Progenitor cell of endocrine pancreas (in vitro differentiated cells): Measurements from ENCODE around the gene APOBEC3F. TPM values are rescaled to one million over a fixed set of nuclear protein-coding genes. Genes with fewer than 3 reads are reported as not detected.
"Not testable (repeated sequence)": the region's sequence is repeated elsewhere in the genome, so short reads cannot be mapped to it uniquely, and the experiment has no call there.

Source experiments
- DNase-seq: peaks from one replicate; pipeline ENCODE4 v3.0.0; 2021; ENCODE audit warnings: low spot score; ENCODE audit not compliant: unreplicated experiment
- H3K27ac Mint-ChIP-seq: 2 replicates; pipeline ENCODE4 v1.8.0; 2021; ENCODE audit warnings: mild to moderate bottlenecking, moderate library complexity, mixed read lengths
- H3K27me3 Mint-ChIP-seq: 2 replicates; pipeline ENCODE4 v1.8.0; 2021; ENCODE audit warnings: mixed read lengths
- H3K36me3 Mint-ChIP-seq: 2 replicates; pipeline ENCODE4 v1.8.0; 2022; ENCODE audit warnings: mixed read lengths; ENCODE audit not compliant: insufficient read depth
- H3K4me1 Mint-ChIP-seq: 2 replicates; pipeline ENCODE4 v1.8.0; 2021; ENCODE audit warnings: low read depth, mixed read lengths
- H3K4me3 Mint-ChIP-seq: 2 replicates; pipeline ENCODE4 v1.8.0; 2021; ENCODE audit warnings: low read depth, mild to moderate bottlenecking, moderate library complexity, mixed read lengths
- H3K9me3 Mint-ChIP-seq: 2 replicates; pipeline ENCODE4 v1.8.0; 2021; ENCODE audit warnings: low read depth, mixed read lengths
- total RNA-seq: library from RNA; stranded (reverse); gene quantifications from 2 replicates; pipeline ENCODE4 v1.2.1, GENCODE V29; 2021
- TF ChIP-seq, protein P1 (sequence below): fragments of 200-600 bp; sonication (generic); IDR thresholded peaks from one replicate; pipeline ENCODE4 v1.5.0; 2021; ENCODE audit warnings: antibody characterized with exemption, mild to moderate bottlenecking; ENCODE audit not compliant: unreplicated experiment

APOBEC3F gene
- total RNA-seq, 1 donor from 2014 or later = 23.6 TPM

DNA sequence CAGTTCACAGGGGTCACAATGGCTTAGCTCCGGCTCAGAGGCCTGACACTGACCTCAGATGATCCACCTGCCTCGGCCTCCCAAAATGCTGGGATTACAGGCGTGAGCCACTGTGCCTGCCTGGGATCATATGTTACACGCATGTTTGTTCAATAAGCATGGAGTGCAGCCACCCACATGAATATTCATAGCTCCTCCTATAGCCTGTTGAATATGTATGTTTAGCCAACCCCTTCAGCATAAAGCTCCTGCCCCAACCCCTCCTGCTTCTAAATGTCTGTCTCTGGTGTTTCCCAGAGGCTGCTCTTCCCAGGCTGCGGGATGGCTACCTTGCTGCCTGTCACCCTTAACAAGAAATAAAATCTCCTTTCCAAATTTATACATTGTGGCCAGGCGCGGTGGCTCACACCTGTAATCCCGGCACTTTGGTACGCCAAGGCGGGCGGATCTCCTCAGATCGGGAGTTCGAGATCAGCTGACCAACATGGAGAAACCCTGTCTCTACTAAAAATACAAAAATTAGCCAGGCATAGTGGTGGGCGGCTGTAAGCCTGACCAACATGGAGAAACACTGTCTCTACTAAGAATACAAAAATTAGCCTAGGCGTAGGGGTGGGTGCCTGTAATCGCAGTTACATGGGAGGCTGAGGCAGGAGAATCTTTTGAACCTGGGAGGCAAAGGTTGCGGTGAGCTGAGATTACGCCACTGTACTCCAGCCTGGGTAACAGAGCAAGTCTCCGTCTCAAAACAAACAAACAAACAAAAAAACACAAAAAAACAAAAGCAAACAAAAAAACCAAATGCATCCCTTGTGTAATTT lies 1.1 kb upstream of the APOBEC3F start:
- H3K36me3 Mint-ChIP-seq = peaks cover 2% of the 10 kb centered on the region
- TF ChIP-seq, protein P1, sequence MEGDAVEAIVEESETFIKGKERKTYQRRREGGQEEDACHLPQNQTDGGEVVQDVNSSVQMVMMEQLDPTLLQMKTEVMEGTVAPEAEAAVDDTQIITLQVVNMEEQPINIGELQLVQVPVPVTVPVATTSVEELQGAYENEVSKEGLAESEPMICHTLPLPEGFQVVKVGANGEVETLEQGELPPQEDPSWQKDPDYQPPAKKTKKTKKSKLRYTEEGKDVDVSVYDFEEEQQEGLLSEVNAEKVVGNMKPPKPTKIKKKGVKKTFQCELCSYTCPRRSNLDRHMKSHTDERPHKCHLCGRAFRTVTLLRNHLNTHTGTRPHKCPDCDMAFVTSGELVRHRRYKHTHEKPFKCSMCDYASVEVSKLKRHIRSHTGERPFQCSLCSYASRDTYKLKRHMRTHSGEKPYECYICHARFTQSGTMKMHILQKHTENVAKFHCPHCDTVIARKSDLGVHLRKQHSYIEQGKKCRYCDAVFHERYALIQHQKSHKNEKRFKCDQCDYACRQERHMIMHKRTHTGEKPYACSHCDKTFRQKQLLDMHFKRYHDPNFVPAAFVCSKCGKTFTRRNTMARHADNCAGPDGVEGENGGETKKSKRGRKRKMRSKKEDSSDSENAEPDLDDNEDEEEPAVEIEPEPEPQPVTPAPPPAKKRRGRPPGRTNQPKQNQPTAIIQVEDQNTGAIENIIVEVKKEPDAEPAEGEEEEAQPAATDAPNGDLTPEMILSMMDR = no peak
- H3K27me3 Mint-ChIP-seq = no peaks in the 10 kb centered on the region
- peak overlapping the region; percentile 96 for H3K27ac Mint-ChIP-seq
- peaks cover 38% of the 10 kb centered on the region for H3K4me1 Mint-ChIP-seq
- H3K4me3 Mint-ChIP-seq = peak overlapping the region; percentile 69
- DNase-seq = no peak
- no peaks in the 10 kb centered on the region for H3K9me3 Mint-ChIP-seq

DNA sequence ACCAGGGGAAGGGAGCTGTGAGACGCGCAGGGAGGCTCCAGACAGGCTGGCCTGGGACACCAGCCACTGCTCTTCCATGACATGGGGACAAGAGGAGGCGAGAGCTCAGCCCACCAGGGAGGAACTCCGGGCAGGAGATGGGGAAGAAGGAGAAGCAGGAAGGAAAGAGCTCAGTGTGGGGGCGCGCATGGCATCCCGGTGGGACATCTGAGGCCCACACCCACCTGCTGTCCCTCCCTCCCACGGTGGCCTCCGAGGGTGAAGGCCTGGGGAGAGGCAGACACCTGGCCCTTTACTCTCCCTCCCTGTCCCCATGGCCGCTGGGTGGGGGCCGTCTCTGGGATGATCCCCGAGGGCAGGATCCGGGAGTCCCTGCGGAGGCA lies 518 bp upstream of the APOBEC3F start:
- H3K27me3 Mint-ChIP-seq, H3K36me3 Mint-ChIP-seq, H3K9me3 Mint-ChIP-seq, DNase-seq: not testable (repeated sequence)
- H3K4me3 Mint-ChIP-seq = peak overlapping the region; percentile 69
- peak overlapping the region; percentile 96 for H3K27ac Mint-ChIP-seq
- H3K4me1 Mint-ChIP-seq = peaks cover 38% of the 10 kb centered on the region

DNA sequence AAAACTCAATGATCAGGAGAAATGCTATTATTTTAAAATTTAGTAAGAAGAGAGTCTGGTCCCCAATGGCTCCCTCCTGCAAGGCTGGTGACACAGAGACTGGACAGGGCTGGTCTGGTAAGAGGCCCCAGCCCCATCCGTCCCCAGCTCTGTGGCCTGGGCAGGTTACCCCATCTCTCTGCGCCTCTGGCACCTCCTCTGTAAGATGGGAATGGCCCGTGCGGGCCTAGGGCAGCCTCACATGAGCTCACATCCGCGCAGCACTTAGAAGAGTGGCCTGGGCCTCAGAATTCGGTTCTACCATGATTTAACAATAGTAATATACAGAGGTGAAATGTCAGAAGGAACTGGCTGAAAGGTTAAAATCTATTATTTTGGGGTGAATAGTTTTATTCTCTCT lies 1.2 kb downstream of the APOBEC3F start:
- TF ChIP-seq, protein P1 = no peak
- Mint-ChIP-seq H3K27ac (peak overlapping the region; percentile 69), H3K4me1 (peaks cover 35% of the 10 kb centered on the region), H3K9me3 (no peaks in the 10 kb centered on the region), H3K36me3 (peaks cover 12% of the 10 kb centered on the region), H3K27me3 (no peaks in the 10 kb centered on the region), H3K4me3 (peak overlapping the region; percentile 29)
- DNase-seq = no peak

DNA sequence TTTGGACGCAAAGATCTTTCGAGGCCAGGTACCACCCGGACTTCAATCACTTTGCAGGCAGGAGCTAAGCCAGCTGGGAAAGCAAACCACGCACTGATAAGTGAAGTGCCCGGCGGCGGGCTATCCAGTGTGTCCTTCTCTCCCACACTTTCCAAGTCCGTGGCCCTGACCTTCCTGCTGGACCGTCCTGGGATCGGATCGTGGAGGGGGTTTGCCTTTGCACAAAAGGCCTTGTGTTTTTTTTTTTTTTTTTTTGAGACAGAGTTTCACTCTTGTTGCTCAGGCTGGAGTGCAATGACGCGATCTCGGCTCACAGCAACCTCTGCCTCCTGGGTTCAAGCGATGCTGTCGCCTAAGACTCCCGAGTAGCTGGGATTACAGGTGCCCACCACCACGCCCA lies 2.4 kb downstream of the APOBEC3F start:
- H3K36me3 Mint-ChIP-seq = peaks cover 12% of the 10 kb centered on the region
- not testable (repeated sequence) for H3K9me3 Mint-ChIP-seq, H3K27ac Mint-ChIP-seq, H3K27me3 Mint-ChIP-seq, H3K4me3 Mint-ChIP-seq, DNase-seq
- peaks cover 30% of the 10 kb centered on the region for H3K4me1 Mint-ChIP-seq

DNA sequence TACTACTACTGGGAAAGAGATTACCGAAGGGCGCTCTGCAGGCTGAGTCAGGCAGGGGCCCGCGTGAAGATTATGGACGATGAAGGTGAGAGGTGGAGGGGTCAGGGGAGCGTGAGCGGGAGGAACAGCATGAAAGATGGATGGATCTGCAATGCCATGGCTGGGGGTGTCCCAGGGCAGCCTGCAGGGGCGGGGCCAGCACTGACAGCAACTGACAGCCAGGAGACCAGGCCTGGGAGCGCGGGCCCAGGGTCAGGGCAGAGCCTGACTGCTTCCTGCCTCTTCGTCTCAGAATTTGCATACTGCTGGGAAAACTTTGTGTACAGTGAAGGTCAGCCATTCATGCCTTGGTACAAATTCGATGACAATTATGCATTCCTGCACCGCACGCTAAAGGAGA lies 4.5 kb downstream of the APOBEC3F start:
- H3K36me3 Mint-ChIP-seq = peaks cover 12% of the 10 kb centered on the region
- not testable (repeated sequence) for H3K27ac Mint-ChIP-seq, H3K9me3 Mint-ChIP-seq, H3K27me3 Mint-ChIP-seq, H3K4me3 Mint-ChIP-seq, DNase-seq
- peaks cover 11% of the 10 kb centered on the region for H3K4me1 Mint-ChIP-seq

DNA sequence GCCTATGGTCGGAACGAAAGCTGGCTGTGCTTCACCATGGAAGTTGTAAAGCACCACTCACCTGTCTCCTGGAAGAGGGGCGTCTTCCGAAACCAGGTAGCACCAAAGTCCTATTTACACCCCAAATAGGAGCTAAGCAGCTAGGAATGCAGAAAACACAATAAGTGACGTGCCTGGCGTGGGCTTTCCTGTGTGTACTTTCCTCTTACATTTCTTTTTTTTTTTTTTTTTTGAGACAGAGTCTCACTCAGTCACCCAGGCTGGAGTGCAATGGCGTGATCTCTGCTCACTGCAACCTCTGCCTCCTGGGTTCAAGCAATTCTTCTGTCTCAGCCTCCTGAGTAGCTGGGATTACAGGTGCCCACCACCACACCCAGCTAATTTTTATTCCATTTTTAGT lies 8.8 kb downstream of the APOBEC3F start:
- not testable (repeated sequence) for H3K4me3 Mint-ChIP-seq, H3K9me3 Mint-ChIP-seq, H3K36me3 Mint-ChIP-seq, DNase-seq, H3K4me1 Mint-ChIP-seq, H3K27me3 Mint-ChIP-seq
- peak overlapping the region; percentile 71 for H3K27ac Mint-ChIP-seq

DNA sequence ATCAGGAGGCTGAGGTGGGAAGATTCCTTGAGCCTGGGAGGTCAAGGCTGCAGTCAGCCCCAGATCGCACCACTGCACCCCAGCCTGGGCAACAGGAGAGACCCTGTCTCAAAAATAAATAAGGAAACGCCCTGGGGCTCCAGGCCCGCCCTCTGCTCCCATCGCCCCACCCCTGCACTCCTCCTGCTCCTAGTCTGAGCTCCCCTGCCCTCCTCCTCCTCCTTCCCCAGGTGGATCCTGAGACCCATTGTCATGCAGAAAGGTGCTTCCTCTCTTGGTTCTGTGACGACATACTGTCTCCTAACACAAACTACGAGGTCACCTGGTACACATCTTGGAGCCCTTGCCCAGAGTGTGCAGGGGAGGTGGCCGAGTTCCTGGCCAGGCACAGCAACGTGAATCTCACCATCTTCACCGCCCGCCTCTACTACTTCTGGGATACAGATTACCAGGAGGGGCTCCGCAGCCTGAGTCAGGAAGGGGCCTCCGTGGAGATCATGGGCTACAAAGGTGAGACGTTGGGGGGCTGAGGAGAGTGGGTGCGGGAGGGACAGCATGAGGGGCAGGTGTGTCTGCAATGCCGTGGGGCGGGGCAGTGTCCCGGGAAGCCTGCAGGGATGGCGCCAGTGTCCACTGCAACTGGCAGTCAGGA lies 11.3 kb downstream of the APOBEC3F start:
- not testable (repeated sequence) for H3K27ac Mint-ChIP-seq, H3K4me3 Mint-ChIP-seq, DNase-seq, H3K9me3 Mint-ChIP-seq, H3K4me1 Mint-ChIP-seq, H3K36me3 Mint-ChIP-seq, H3K27me3 Mint-ChIP-seq

DNA sequence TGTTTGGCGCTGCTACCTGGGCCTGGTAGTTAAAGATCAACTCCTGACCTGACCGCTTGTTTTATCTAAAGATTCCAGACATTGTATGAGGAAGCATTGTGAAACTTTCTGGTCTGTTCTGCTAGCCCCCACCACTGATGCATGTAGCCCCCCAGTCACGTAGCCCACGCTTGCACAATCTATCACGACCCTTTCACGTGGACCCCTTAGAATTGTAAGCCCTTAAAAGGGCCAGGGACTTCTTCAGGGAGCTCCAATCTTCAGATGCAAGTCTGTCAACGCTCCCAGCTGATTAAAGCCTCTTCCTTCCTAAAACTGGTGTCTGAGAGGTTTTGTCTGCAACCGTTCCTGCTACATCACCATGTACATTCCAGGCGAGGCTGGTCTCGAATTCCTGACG lies 15.0 kb downstream of the APOBEC3F start:
- no peak overlapping the region for H3K27ac Mint-ChIP-seq
- H3K4me3 Mint-ChIP-seq = no peak overlapping the region
- H3K27me3 Mint-ChIP-seq = no peaks in the 10 kb centered on the region
- H3K4me1 Mint-ChIP-seq = no peaks in the 10 kb centered on the region
- no peaks in the 10 kb centered on the region for H3K36me3 Mint-ChIP-seq
- TF ChIP-seq, protein P1 = no peak
- DNase-seq = no peak
- no peaks in the 10 kb centered on the region for H3K9me3 Mint-ChIP-seq

DNA sequence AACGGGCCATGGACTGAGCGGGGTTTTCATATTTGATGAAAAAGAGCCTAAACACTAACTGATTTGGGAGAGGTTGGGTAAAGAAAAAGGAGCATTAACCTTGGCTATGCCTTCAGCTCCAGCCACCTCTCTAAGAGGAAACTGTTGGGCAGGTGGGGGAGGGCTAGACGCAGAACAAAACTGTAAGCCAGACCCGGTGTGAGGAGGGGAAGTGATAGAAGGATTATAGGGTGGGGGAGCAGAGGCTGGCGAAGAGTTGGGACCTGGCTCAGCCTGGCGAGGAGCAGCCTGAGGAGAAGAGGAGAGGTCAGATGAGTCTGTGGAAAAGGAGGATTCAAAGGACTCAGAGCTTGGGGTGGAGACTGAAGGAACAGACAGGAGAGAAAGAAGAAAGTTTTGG lies 20.6 kb downstream of the APOBEC3F start:
- H3K36me3 Mint-ChIP-seq, DNase-seq, H3K27me3 Mint-ChIP-seq, H3K4me3 Mint-ChIP-seq, H3K9me3 Mint-ChIP-seq, H3K27ac Mint-ChIP-seq, H3K4me1 Mint-ChIP-seq: not testable (repeated sequence)

DNA sequence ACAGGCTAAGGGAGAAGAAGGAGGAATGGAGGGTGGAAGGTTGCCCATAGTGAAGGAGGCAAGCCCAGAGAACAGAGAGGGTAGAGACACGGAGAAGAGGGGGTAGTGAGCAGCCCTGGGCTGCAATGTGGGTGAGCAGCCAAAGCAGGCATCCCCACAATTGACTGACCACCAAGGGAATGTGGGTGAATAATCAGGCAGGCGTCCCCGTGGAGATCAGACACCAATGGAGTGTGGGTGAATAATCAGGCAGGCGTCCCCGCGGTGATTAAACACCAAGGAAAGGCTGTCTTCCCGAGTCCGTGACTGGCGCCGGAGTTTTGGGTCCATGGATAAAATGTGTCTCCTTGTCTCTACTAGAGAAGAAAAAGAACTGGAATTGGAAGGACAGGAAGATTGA lies 21.3 kb downstream of the APOBEC3F start:
- not testable (repeated sequence) for H3K4me3 Mint-ChIP-seq, H3K27me3 Mint-ChIP-seq, H3K9me3 Mint-ChIP-seq, H3K27ac Mint-ChIP-seq, DNase-seq, H3K36me3 Mint-ChIP-seq, H3K4me1 Mint-ChIP-seq
